SK-N-SH treated with all-trans-retinoic acid at 6 μM for 48 hours (cell line): ENCODE data around the gene TMEM63A.

Source experiments
- ATAC-seq: fragments of 200-7000 bp; cut with Tn5 transposase; 3 replicates; pipeline ENCODE4 v1.9.1; 2020; ENCODE audit warnings: mild to moderate bottlenecking, moderate library complexity
- ARNTL ChIP-seq: fragments of 450-650 bp; formaldehyde crosslinking; IDR thresholded peaks from 2 replicates; pipeline ENCODE4 v1.5.0; 2020; ENCODE audit warnings: low read depth, mild to moderate bottlenecking, moderate library complexity, borderline replicate concordance
- BACH2 ChIP-seq: fragments of 250-450 bp; sonication (Bioruptor Pico); IDR thresholded peaks from 2 replicates; pipeline ENCODE4 v1.9.0; 2021; ENCODE audit warnings: mild to moderate bottlenecking, borderline replicate concordance
- CREB5 ChIP-seq: fragments of 250-450 bp; sonication (Bioruptor Pico); IDR thresholded peaks from 2 replicates; pipeline ENCODE4 v1.5.1; 2020; ENCODE audit warnings: low read depth, mild to moderate bottlenecking, moderate library complexity
- CSDC2 ChIP-seq: fragments of 250-450 bp; sonication (Bioruptor Pico); IDR thresholded peaks from 2 replicates; pipeline ENCODE4 v1.5.0; 2020; ENCODE audit warnings: mild to moderate bottlenecking, moderate library complexity
- CSRNP3 ChIP-seq: fragments of 250-450 bp; sonication (Bioruptor Pico); IDR thresholded peaks from 2 replicates; pipeline ENCODE4 v1.5.1; 2021; ENCODE audit warnings: mild to moderate bottlenecking, moderate library complexity
- ESRRG ChIP-seq: fragments of 250-450 bp; sonication (Bioruptor Pico); IDR thresholded peaks from 2 replicates; pipeline ENCODE4 v1.6.1; 2021; ENCODE audit warnings: mild to moderate bottlenecking
- GLIS3 ChIP-seq: fragments of 250-450 bp; sonication (Bioruptor Pico); IDR thresholded peaks from 2 replicates; pipeline ENCODE4 v1.5.0; 2020; ENCODE audit warnings: mild to moderate bottlenecking, moderate library complexity
- ISL1 ChIP-seq: fragments of 250-450 bp; sonication (Bioruptor Pico); IDR thresholded peaks from 2 replicates; pipeline ENCODE4 v2.1.2; 2022; ENCODE audit warnings: mild to moderate bottlenecking, moderate library complexity
- OSR1 ChIP-seq: fragments of 250-450 bp; sonication (Bioruptor Pico); IDR thresholded peaks from 2 replicates; pipeline ENCODE4 v1.8.0; 2022; ENCODE audit warnings: moderate library complexity, mild to moderate bottlenecking, inconsistent platforms
- PATZ1 ChIP-seq: fragments of 250-450 bp; sonication (Bioruptor Pico); IDR thresholded peaks from 2 replicates; pipeline ENCODE4 v1.8.0; 2020; ENCODE audit warnings: mild to moderate bottlenecking, moderate library complexity, borderline replicate concordance
- POU6F1 ChIP-seq: fragments of 250-450 bp; sonication (Bioruptor Pico); IDR thresholded peaks from 2 replicates; pipeline ENCODE4 v1.8.0; 2021; ENCODE audit warnings: low read depth, mild to moderate bottlenecking, moderate library complexity, borderline replicate concordance
- PPARA ChIP-seq: fragments of 250-450 bp; sonication (Bioruptor Pico); IDR thresholded peaks from 2 replicates; pipeline ENCODE4 v1.5.0; 2020; ENCODE audit warnings: mild to moderate bottlenecking, borderline replicate concordance
- RARB ChIP-seq: fragments of 250-450 bp; sonication (Bioruptor Pico); IDR thresholded peaks from 2 replicates; pipeline ENCODE4 v1.8.0; 2021; ENCODE audit warnings: mild to moderate bottlenecking, moderate library complexity
- SNAI2 ChIP-seq: fragments of 250-450 bp; sonication (Bioruptor Pico); IDR thresholded peaks from 2 replicates; pipeline ENCODE4 v1.5.0; 2020; ENCODE audit warnings: mild to moderate bottlenecking, moderate library complexity
- TCF4 ChIP-seq: fragments of 250-450 bp; sonication (Bioruptor Pico); IDR thresholded peaks from 2 replicates; pipeline ENCODE4 v1.8.0; 2021; ENCODE audit warnings: mild to moderate bottlenecking, moderate library complexity, borderline replicate concordance
- TOX ChIP-seq: fragments of 250-450 bp; sonication (Bioruptor Pico); IDR thresholded peaks from 2 replicates; pipeline ENCODE4 v1.8.0; 2021; ENCODE audit warnings: mild to moderate bottlenecking, moderate library complexity, borderline replicate concordance
- ZC3H10 ChIP-seq: fragments of 250-450 bp; sonication (Bioruptor Pico); IDR thresholded peaks from 2 replicates; pipeline ENCODE4 v1.5.1; 2021; ENCODE audit warnings: mild to moderate bottlenecking, moderate library complexity
- ZFP3 ChIP-seq: fragments of 250-450 bp; sonication (Bioruptor Pico); IDR thresholded peaks from 2 replicates; pipeline ENCODE4 v1.5.0; 2020; ENCODE audit warnings: mild to moderate bottlenecking, moderate library complexity
- ZFP30 ChIP-seq: fragments of 450-650 bp; formaldehyde crosslinking; IDR thresholded peaks from 2 replicates; pipeline ENCODE4 v1.5.0; 2022; ENCODE audit warnings: mild to moderate bottlenecking, moderate library complexity
- ZNF565 ChIP-seq: fragments of 450-650 bp; formaldehyde crosslinking; conservative IDR thresholded peaks from 2 replicates; pipeline ENCODE4 v1.5.0; 2020; ENCODE audit warnings: low read depth, mild to moderate bottlenecking, moderate library complexity
- ZNF70 ChIP-seq: fragments of 450-650 bp; formaldehyde crosslinking; IDR thresholded peaks from 2 replicates; pipeline ENCODE4 v1.5.0; 2020; ENCODE audit warnings: mild to moderate bottlenecking, moderate library complexity
- ZNF8 ChIP-seq: fragments of 450-650 bp; formaldehyde crosslinking; IDR thresholded peaks from 2 replicates; pipeline ENCODE4 v1.5.0; 2020; ENCODE audit warnings: mild to moderate bottlenecking, moderate library complexity

Gene TMEM63A

GRCh38 chr1:225859151-225859550 lies 23.0 kb downstream of the TMEM63A start:
- no peak for ATAC-seq
- TF ChIP-seq ZNF565 (no peak), ESRRG (CRISPR knock-in tag) (no peak), ARNTL (CRISPR knock-in tag) (no peak), ZFP3 (CRISPR knock-in tag) (no peak), GLIS3 (CRISPR knock-in tag) (no peak), PPARA (CRISPR knock-in tag) (no peak), SNAI2 (CRISPR knock-in tag) (no peak), TOX (no peak), ISL1 (no peak), OSR1 (CRISPR knock-in tag) (no peak), ZNF70 (CRISPR knock-in tag) (no peak), CREB5 (CRISPR knock-in tag) (no peak), CSRNP3 (no peak), ZC3H10 (no peak), PATZ1 (CRISPR knock-in tag) (no peak), POU6F1 (no peak), TCF4 (no peak), ZFP30 (CRISPR knock-in tag) (no peak)

- TF ChIP-seq ZNF70 (CRISPR knock-in tag) (no peak), ZNF8 (CRISPR knock-in tag) (no peak), PPARA (CRISPR knock-in tag) (no peak), BACH2 (CRISPR knock-in tag) (no peak), CSRNP3 (no peak)
Observed at GRCh38 chr1:225857256-225857655, 24.9 kb downstream of the TMEM63A start.

GRCh38 chr1:225855503-225856300 lies 26.5 kb downstream of the TMEM63A start:
- no peak for ATAC-seq
- TF ChIP-seq ISL1 (no peak), TCF4 (no peak), POU6F1 (no peak), ARNTL (CRISPR knock-in tag) (no peak), ZNF565 (no peak), CSDC2 (CRISPR knock-in tag) (no peak), RARB (no peak), ZFP3 (CRISPR knock-in tag) (no peak), SNAI2 (CRISPR knock-in tag) (no peak), GLIS3 (CRISPR knock-in tag) (no peak), BACH2 (CRISPR knock-in tag) (no peak), ZC3H10 (no peak), ESRRG (CRISPR knock-in tag) (no peak), PPARA (CRISPR knock-in tag) (no peak), ZNF70 (CRISPR knock-in tag) (no peak), ZNF8 (CRISPR knock-in tag) (no peak), PATZ1 (CRISPR knock-in tag) (no peak), CSRNP3 (no peak), OSR1 (CRISPR knock-in tag) (no peak)

More at GRCh38 chr1:225857256-225857655, 24.9 kb downstream of the TMEM63A start:
- ATAC-seq = no peak; the same call in 2 of the 3 replicates
